Urothelium cell line (cell line): Measurements from ENCODE around the gene TEX29.
A peak's percentile ranks its signal among the peaks of the same experiment; 100 is the strongest.

ENCODE experiments used
- DNase-seq: peaks from one replicate; pipeline ENCODE4 v3.0.0; 2011; ENCODE audit warnings: low spot score, mixed read lengths
- FAIRE-seq: peaks from 2 replicates; lab custom pipeline; 2011; peaks lifted over from hg19 to GRCh38; lab: Jason Lieb, UNC

Gene TEX29

GRCh38 chr13:111322001-111322915, 1.8 kb downstream of the TEX29 start:
- no peak for DNase-seq
- FAIRE-seq: no peak

- DNase-seq (no peak), FAIRE-seq (no peak)
Observed at GRCh38 chr13:111322916-111323331, 2.5 kb downstream of the TEX29 start.

GRCh38 chr13:111323549-111323948, 3.1 kb downstream of the TEX29 start:
- DNase-seq: no peak
- no peak for FAIRE-seq

GRCh38 chr13:111323950-111324651, 3.7 kb downstream of the TEX29 start:
- no peak for FAIRE-seq
- DNase-seq: no peak

- no peak for FAIRE-seq
Observed at GRCh38 chr13:111324736-111325135, 4.3 kb downstream of the TEX29 start.

GRCh38 chr13:111325146-111325890, 4.9 kb downstream of the TEX29 start:
- DNase-seq: no peak

More at GRCh38 chr13:111324736-111325135, 4.3 kb downstream of the TEX29 start:
- no peak for DNase-seq

GRCh38 chr13:111325941-111326620, 5.6 kb downstream of the TEX29 start:
- FAIRE-seq: no peak
- DNase-seq: no peak

More at GRCh38 chr13:111325146-111325890, 4.9 kb downstream of the TEX29 start:
- no peak for FAIRE-seq

GRCh38 chr13:111326621-111326965, 6.2 kb downstream of the TEX29 start:
- no peak for FAIRE-seq
- no peak for DNase-seq

GRCh38 chr13:111326981-111327642, 6.7 kb downstream of the TEX29 start:
- DNase-seq (no peak), FAIRE-seq (no peak)

GRCh38 chr13:111327730-111328573, 7.5 kb downstream of the TEX29 start:
- FAIRE-seq (no peak), DNase-seq (no peak)

GRCh38 chr13:111328574-111329410, 8.3 kb downstream of the TEX29 start:
- FAIRE-seq: no peak
- no peak for DNase-seq

- DNase-seq (no peak), FAIRE-seq (no peak)
Observed at GRCh38 chr13:111329641-111330040, 9.2 kb downstream of the TEX29 start.

- FAIRE-seq (no peak), DNase-seq (no peak)
Observed at GRCh38 chr13:111330066-111330610, 9.7 kb downstream of the TEX29 start.

GRCh38 chr13:111335298-111335697, 14.9 kb downstream of the TEX29 start:
- DNase-seq (no peak), FAIRE-seq (no peak)

GRCh38 chr13:111336666-111337065, 16.2 kb downstream of the TEX29 start:
- FAIRE-seq: no peak
- no peak for DNase-seq

- no peak for FAIRE-seq
- peak; percentile 61 for DNase-seq
Observed at GRCh38 chr13:111337206-111337605, 16.8 kb downstream of the TEX29 start.

- FAIRE-seq (no peak), DNase-seq (no peak)
Observed at GRCh38 chr13:111337741-111338140, 17.3 kb downstream of the TEX29 start.

- no peak for DNase-seq
- FAIRE-seq: no peak
Observed at GRCh38 chr13:111338841-111339240, 18.4 kb downstream of the TEX29 start.
